GM12878 (cell line): ENCODE results near the gene FBXL17.

Experiments used
- CBFB ChIP-seq: IDR thresholded peaks from 2 replicates; pipeline ENCODE4 v1.6.1; 2016; ENCODE audit warnings: antibody characterized with exemption, low read depth
- CEBPB ChIP-seq, 2 experiments: fragments of 150-350 bp in 1 of 2; IDR thresholded peaks; 2 replicates each; pipeline ENCODE4 v1.6.1; 2012 to 2014; ENCODE audit warnings: low read depth in 2 of 2, low read length in 2 of 2, borderline replicate concordance in 1 of 2, inconsistent platforms in 1 of 2
- CREM ChIP-seq: IDR thresholded peaks from 2 replicates; pipeline ENCODE4 v1.6.1; 2014; ENCODE audit warnings: antibody characterized with exemption, low read depth
- EZH2 ChIP-seq: IDR thresholded peaks from 2 replicates; pipeline ENCODE4 v1.6.1; 2012; ENCODE audit warnings: low read depth, mild to moderate bottlenecking, control low read depth, inconsistent platforms, low read length, borderline replicate concordance; ENCODE audit not compliant: control insufficient read depth
- POLR2A ChIP-seq: IDR thresholded peaks from 2 replicates; pipeline ENCODE4 v1.6.1; 2011; ENCODE audit warnings: low read depth, mild to moderate bottlenecking, low read length
- SP1 ChIP-seq: IDR thresholded peaks from one replicate; pipeline ENCODE4 v1.6.1; 2011; ENCODE audit warnings: low read depth, low read length
- SRF ChIP-seq, 2 experiments: IDR thresholded peaks; 2 replicates each; pipeline ENCODE4 v1.6.1; 2011; ENCODE audit warnings: low read depth in 2 of 2, low read length in 2 of 2, mild to moderate bottlenecking in 1 of 2, moderate library complexity in 1 of 2
- TCF7 ChIP-seq: IDR thresholded peaks from 2 replicates; pipeline ENCODE4 v1.6.1; 2014; ENCODE audit warnings: antibody characterized with exemption, borderline replicate concordance
- YY1 ChIP-seq: IDR thresholded peaks from 2 replicates; pipeline ENCODE4 v1.6.1; 2011; ENCODE audit warnings: low read depth, mild to moderate bottlenecking, low read length
- TF ChIP-seq, protein P1 (sequence below), 3 experiments: IDR thresholded peaks in 2 of 3; conservative IDR thresholded peaks in 1 of 3; 2 replicates each; pipeline ENCODE4 v1.5.1; 2011; ENCODE audit warnings: low read depth in 3 of 3, low read length in 3 of 3, mild to moderate bottlenecking in 3 of 3, control low read depth in 2 of 3, moderate library complexity in 2 of 3, inconsistent platforms in 1 of 3, mixed read lengths in 1 of 3; ENCODE audit not compliant: control insufficient read depth in 2 of 3, insufficient read depth in 1 of 3; ENCODE audit errors: extremely low read depth in 1 of 3
- TF ChIP-seq, protein P2 (sequence below): fragments of 450-650 bp; IDR thresholded peaks from 2 replicates; pipeline ENCODE4 v1.6.1; 2017; ENCODE audit warnings: mild to moderate bottlenecking, low read depth, inconsistent platforms; ENCODE audit not compliant: poor library complexity, severe bottlenecking

DNA sequence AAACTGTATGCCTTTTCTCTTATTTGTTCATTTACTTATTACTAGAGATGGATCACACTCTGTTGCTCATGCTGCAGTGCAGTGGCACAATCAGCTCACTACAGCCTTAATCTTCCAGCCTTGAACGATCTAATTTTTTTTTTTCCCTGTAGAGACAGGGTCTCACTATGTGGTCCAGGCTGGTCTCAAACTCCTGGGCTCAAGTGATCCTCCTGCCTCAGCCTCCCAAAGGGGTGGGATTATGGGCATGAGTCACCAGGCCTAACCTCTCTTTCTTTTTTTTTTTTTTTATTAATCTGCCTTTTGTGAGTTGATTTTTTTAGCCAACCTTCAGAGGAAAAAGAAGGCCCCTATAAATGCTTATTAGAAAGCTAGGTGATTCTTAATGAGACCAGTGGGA, 303.0 kb downstream of the FBXL17 start:
- TF ChIP-seq, protein P1, sequence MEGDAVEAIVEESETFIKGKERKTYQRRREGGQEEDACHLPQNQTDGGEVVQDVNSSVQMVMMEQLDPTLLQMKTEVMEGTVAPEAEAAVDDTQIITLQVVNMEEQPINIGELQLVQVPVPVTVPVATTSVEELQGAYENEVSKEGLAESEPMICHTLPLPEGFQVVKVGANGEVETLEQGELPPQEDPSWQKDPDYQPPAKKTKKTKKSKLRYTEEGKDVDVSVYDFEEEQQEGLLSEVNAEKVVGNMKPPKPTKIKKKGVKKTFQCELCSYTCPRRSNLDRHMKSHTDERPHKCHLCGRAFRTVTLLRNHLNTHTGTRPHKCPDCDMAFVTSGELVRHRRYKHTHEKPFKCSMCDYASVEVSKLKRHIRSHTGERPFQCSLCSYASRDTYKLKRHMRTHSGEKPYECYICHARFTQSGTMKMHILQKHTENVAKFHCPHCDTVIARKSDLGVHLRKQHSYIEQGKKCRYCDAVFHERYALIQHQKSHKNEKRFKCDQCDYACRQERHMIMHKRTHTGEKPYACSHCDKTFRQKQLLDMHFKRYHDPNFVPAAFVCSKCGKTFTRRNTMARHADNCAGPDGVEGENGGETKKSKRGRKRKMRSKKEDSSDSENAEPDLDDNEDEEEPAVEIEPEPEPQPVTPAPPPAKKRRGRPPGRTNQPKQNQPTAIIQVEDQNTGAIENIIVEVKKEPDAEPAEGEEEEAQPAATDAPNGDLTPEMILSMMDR (IDR thresholded peaks at IDR 0.05 in 2 of 3, conservative IDR thresholded peaks at IDR 0.05 in 1 of 3; ENCODE audit: control insufficient read depth in 2 of 3, extremely low read depth in 1 of 3, insufficient read depth in 1 of 3, low read depth in 3 of 3, low read length in 3 of 3): no peak
- TF ChIP-seq CBFB (no peak), TCF7 (no peak), SP1 (no peak), EZH2 (no peak), POLR2A (no peak), SRF (IDR thresholded peaks at IDR 0.05; ENCODE audit: low read depth in 2 of 2, low read length in 2 of 2) (no peak), CEBPB (IDR thresholded peaks at IDR 0.05; ENCODE audit: borderline replicate concordance in 1 of 2, low read depth in 2 of 2, low read length in 2 of 2) (no peak), YY1 (no peak), CREM (no peak)
- TF ChIP-seq, protein P2, sequence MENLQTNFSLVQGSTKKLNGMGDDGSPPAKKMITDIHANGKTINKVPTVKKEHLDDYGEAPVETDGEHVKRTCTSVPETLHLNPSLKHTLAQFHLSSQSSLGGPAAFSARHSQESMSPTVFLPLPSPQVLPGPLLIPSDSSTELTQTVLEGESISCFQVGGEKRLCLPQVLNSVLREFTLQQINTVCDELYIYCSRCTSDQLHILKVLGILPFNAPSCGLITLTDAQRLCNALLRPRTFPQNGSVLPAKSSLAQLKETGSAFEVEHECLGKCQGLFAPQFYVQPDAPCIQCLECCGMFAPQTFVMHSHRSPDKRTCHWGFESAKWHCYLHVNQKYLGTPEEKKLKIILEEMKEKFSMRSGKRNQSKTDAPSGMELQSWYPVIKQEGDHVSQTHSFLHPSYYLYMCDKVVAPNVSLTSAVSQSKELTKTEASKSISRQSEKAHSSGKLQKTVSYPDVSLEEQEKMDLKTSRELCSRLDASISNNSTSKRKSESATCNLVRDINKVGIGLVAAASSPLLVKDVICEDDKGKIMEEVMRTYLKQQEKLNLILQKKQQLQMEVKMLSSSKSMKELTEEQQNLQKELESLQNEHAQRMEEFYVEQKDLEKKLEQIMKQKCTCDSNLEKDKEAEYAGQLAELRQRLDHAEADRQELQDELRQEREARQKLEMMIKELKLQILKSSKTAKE: no peak
